ENCODE measurements around the gene BBS2.

DNA sequence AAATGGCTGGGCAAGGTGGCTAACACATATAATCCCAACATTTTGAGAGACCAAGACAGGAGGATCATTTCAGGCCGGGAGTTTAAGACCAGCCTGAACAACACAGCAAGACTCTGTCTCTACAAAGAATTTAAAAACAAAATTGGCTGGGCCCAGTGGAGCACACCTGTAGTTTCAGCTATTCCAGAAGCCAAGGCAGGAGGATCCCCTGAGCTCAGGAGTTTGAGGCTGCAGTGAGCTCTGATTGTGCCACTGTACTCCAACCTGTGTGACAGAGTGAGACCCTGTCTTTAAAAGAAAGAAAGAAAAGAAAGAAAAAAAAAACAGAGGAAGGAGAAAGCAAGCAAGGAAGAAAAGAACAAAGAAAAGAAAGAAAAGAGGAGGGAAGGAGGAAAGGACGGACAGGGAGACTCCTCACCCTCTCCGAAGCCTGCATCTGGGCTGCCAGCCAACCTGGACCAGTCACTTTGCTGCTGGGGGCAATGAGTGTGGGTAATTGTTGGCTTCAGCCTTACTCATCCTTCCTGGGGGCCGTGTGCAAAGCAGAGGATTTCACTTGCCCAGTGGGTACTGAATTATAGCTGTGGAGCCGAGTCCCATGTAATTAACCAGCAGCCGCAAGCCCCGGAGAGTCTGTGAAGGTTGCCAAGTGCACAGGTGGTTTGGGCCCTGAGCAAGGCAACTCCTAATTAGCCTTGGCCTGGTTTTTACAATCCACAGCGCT, 38.4 kb upstream of the BBS2 start:
- TF ChIP-seq, protein P1, sequence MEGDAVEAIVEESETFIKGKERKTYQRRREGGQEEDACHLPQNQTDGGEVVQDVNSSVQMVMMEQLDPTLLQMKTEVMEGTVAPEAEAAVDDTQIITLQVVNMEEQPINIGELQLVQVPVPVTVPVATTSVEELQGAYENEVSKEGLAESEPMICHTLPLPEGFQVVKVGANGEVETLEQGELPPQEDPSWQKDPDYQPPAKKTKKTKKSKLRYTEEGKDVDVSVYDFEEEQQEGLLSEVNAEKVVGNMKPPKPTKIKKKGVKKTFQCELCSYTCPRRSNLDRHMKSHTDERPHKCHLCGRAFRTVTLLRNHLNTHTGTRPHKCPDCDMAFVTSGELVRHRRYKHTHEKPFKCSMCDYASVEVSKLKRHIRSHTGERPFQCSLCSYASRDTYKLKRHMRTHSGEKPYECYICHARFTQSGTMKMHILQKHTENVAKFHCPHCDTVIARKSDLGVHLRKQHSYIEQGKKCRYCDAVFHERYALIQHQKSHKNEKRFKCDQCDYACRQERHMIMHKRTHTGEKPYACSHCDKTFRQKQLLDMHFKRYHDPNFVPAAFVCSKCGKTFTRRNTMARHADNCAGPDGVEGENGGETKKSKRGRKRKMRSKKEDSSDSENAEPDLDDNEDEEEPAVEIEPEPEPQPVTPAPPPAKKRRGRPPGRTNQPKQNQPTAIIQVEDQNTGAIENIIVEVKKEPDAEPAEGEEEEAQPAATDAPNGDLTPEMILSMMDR (conservative IDR thresholded peaks at IDR 0.05 in 1 of 2, IDR thresholded peaks at IDR 0.05 in 1 of 2; ENCODE audit: extremely low read depth in 1 of 2, insufficient read depth in 1 of 2, low read depth in 1 of 2, low read length in 2 of 2): no peak
- no peak for TF ChIP-seq EZH2 (IDR thresholded peaks at IDR 0.05; ENCODE audit: borderline replicate concordance, low read length)

Measured in mammary epithelial cell (primary cell).